Measurements from ENCODE around the gene IRGQ.

The IRGQ gene

GRCh38 chr19:43624933-43625332 lies 29.0 kb upstream of the IRGQ start:
- no peak overlapping the region for H3K4me3 ChIP-seq (ENCODE audit: insufficient read length, low read depth)
- no peaks in the 10 kb centered on the region for H3K4me1 ChIP-seq (ENCODE audit: insufficient read depth, insufficient read length)
- H3K9me3 ChIP-seq (ENCODE audit: insufficient read depth, low read length): no peaks in the 10 kb centered on the region
- no peaks in the 10 kb centered on the region for H3K27me3 ChIP-seq (ENCODE audit: insufficient read depth, insufficient read length)
- no peak overlapping the region for H3K9ac ChIP-seq (ENCODE audit: insufficient read length, low read depth)
- TF ChIP-seq YY1 (IDR thresholded peaks at IDR 0.05; ENCODE audit: insufficient read depth, insufficient read length) (no peak), SUZ12 (IDR thresholded peaks at IDR 0.05; ENCODE audit: extremely low read depth, insufficient read depth, insufficient read length) (no peak), ZNF274 (IDR thresholded peaks at IDR 0.05; ENCODE audit: low read depth, low read length) (no peak)
- DNase-seq (ENCODE audit: low read depth, low spot score): peak; percentile 56
- H3K36me3 ChIP-seq (ENCODE audit: insufficient read depth, insufficient read length, low read length): peaks cover 29% of the 10 kb centered on the region

DNA sequence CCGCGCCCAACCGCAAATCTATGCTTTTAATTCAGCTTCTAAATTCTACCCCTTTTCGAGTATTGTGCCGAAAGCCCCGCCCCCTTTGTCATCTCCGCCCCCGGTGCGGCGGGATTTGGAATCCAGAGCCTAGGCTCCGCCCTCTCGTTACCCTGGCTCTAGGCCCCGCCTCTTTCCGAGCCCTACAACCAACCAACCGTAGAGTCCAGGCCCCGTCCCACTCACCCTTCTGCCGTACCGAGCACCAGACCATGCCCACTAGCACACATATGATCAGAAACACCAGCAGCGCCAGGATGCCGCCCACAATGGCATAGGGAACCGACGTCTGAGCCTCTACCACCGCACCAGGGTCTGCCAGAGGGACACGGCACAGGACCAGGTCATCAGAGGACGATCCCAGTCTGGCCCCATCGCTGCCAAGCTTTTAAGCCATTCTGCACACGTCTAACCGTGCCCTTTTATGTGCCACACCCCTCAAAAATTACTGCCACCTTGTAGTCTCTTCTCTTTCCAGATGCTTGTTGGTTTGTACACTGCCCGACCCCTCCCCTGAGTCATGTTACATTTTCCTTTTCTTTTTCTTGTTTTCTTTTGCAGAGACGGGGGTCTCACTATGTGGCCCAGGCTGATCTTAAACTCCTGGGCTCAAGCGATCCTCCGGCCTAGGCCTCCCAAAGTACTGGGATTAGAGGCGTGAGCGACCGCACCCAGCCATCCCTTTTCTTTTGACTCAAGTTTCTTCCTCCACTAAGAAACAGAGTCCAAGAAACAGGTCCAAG lies 28.1 kb upstream of the IRGQ start:
- H3K9me3 ChIP-seq (ENCODE audit: insufficient read depth, low read length): no peaks in the 10 kb centered on the region
- TF ChIP-seq YY1 (IDR thresholded peaks at IDR 0.05; ENCODE audit: insufficient read depth, insufficient read length): no peak
- TF ChIP-seq SUZ12 (IDR thresholded peaks at IDR 0.05; ENCODE audit: extremely low read depth, insufficient read depth, insufficient read length): no peak
- no peak for TF ChIP-seq ZNF274 (IDR thresholded peaks at IDR 0.05; ENCODE audit: low read depth, low read length)
- H3K27me3 ChIP-seq (ENCODE audit: insufficient read depth, insufficient read length): no peaks in the 10 kb centered on the region
- H3K9ac ChIP-seq (ENCODE audit: insufficient read length, low read depth): no peak overlapping the region
- peaks cover 29% of the 10 kb centered on the region for H3K36me3 ChIP-seq (ENCODE audit: insufficient read depth, insufficient read length, low read length)
- no peak overlapping the region for H3K4me3 ChIP-seq (ENCODE audit: insufficient read length, low read depth)
- DNase-seq (ENCODE audit: low read depth, low spot score): no peak
- no peaks in the 10 kb centered on the region for H3K4me1 ChIP-seq (ENCODE audit: insufficient read depth, insufficient read length)

DNA sequence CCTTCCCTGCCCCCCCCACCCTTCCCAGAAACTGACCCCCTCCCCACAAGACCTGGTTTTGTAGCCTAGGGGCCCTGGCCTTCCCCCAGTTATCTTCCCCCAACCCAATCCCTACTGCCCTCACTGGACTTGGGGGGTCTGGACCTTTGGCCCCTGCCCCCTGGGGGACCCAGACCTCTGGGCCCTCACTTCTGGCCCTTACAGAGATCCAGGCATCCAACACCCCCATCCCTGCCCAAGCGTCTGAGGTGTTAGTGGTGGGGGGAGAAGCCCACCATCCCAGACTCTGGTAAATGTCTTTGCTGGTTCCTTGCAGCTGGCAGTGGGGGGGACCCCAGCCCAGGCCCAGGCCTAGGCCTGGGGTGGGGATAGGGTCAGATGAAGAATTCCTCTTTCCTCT lies 27.0 kb upstream of the IRGQ start:
- H3K4me3 ChIP-seq (ENCODE audit: insufficient read length, low read depth): no peak overlapping the region
- no peaks in the 10 kb centered on the region for H3K4me1 ChIP-seq (ENCODE audit: insufficient read depth, insufficient read length)
- TF ChIP-seq YY1 (IDR thresholded peaks at IDR 0.05; ENCODE audit: insufficient read depth, insufficient read length) (no peak), ZNF274 (IDR thresholded peaks at IDR 0.05; ENCODE audit: low read depth, low read length) (no peak), SUZ12 (IDR thresholded peaks at IDR 0.05; ENCODE audit: extremely low read depth, insufficient read depth, insufficient read length) (no peak)
- peaks cover 29% of the 10 kb centered on the region for H3K36me3 ChIP-seq (ENCODE audit: insufficient read depth, insufficient read length, low read length)
- no peak overlapping the region for H3K9ac ChIP-seq (ENCODE audit: insufficient read length, low read depth)
- DNase-seq (ENCODE audit: low read depth, low spot score): no peak
- no peaks in the 10 kb centered on the region for H3K27me3 ChIP-seq (ENCODE audit: insufficient read depth, insufficient read length)
- H3K9me3 ChIP-seq (ENCODE audit: insufficient read depth, low read length): no peaks in the 10 kb centered on the region

DNA sequence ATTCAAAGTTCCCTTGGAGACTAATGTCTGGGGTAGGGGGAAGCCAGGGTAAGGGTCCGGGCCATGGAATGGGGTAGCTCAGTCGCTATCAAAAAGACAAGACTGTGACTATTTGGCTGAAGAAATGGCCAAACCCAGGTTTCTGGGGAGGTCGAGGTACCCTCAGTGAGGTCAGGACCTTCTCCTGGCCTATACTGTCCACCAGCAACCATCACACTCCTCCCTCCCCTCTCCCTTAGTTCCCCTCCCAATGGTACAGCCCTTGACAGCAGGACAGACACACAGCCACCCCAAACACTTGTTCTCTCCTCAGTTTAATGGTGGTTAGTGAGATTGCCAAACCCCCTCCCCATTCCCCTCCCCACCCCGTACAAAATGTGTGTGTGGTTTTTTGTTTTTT lies 26.1 kb upstream of the IRGQ start:
- H3K27me3 ChIP-seq (ENCODE audit: insufficient read depth, insufficient read length): no peaks in the 10 kb centered on the region
- H3K4me3 ChIP-seq (ENCODE audit: insufficient read length, low read depth): no peak overlapping the region
- H3K4me1 ChIP-seq (ENCODE audit: insufficient read depth, insufficient read length): no peaks in the 10 kb centered on the region
- H3K36me3 ChIP-seq (ENCODE audit: insufficient read depth, insufficient read length, low read length): peaks cover 26% of the 10 kb centered on the region
- H3K9ac ChIP-seq (ENCODE audit: insufficient read length, low read depth): no peak overlapping the region
- no peaks in the 10 kb centered on the region for H3K9me3 ChIP-seq (ENCODE audit: insufficient read depth, low read length)
- no peak for DNase-seq (ENCODE audit: low read depth, low spot score)
- TF ChIP-seq ZNF274 (IDR thresholded peaks at IDR 0.05; ENCODE audit: low read depth, low read length): no peak
- no peak for TF ChIP-seq YY1 (IDR thresholded peaks at IDR 0.05; ENCODE audit: insufficient read depth, insufficient read length)
- no peak for TF ChIP-seq SUZ12 (IDR thresholded peaks at IDR 0.05; ENCODE audit: extremely low read depth, insufficient read depth, insufficient read length)

DNA sequence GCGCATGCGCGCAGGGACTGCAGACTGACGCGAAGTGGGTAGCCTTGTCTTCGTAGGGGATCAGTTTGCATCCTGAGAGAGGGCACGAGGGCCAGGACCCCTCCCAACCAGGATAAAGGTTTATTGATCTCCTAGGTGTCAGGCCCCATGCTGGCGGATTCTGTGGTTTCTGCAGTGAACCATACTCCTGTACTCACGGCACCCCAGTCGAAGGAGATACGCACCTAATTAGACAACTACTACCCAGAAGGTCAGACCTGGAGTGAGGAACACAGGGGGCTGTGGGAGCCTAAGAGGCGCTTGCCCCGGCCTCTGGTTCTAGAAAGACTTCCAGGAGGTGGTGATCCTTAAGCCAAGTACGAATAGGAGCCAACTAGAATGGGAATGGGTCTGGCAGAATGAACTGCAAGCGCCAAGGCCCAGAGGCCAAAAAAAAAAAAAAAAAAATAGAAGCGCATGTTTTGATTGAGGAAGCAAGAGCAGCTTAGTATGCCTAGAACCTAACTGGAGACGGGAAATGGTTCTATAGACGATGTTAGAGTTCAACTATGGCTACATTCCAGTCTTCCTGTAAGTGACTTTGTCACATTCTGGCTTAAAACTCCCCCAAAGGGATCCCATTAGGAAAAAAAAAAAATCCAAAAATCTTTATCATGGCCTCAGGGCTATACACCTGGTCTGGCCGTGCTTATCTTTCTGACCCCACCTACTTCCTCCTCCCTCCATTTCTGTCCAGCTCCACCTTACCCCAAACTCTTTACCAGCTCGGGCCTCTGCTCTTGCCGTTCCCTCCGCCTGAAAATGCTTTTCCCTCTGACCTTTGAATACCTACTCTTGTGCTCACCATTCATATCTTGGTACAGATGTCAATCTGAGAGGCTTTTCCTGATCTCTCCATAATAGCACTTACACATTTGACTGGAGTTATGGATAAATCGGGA lies 24.4 kb upstream of the IRGQ start:
- Histone ChIP-seq H3K4me3 (ENCODE audit: insufficient read length, low read depth) (no peak overlapping the region), H3K36me3 (ENCODE audit: insufficient read depth, insufficient read length, low read length) (peaks cover 14% of the 10 kb centered on the region), H3K9ac (ENCODE audit: insufficient read length, low read depth) (peak overlapping the region; percentile 51), H3K27me3 (ENCODE audit: insufficient read depth, insufficient read length) (no peaks in the 10 kb centered on the region), H3K4me1 (ENCODE audit: insufficient read depth, insufficient read length) (no peaks in the 10 kb centered on the region), H3K9me3 (ENCODE audit: insufficient read depth, low read length) (no peaks in the 10 kb centered on the region)
- TF ChIP-seq SUZ12 (IDR thresholded peaks at IDR 0.05; ENCODE audit: extremely low read depth, insufficient read depth, insufficient read length) (no peak), ZNF274 (IDR thresholded peaks at IDR 0.05; ENCODE audit: low read depth, low read length) (no peak)
- no peak for DNase-seq (ENCODE audit: low read depth, low spot score)

DNA sequence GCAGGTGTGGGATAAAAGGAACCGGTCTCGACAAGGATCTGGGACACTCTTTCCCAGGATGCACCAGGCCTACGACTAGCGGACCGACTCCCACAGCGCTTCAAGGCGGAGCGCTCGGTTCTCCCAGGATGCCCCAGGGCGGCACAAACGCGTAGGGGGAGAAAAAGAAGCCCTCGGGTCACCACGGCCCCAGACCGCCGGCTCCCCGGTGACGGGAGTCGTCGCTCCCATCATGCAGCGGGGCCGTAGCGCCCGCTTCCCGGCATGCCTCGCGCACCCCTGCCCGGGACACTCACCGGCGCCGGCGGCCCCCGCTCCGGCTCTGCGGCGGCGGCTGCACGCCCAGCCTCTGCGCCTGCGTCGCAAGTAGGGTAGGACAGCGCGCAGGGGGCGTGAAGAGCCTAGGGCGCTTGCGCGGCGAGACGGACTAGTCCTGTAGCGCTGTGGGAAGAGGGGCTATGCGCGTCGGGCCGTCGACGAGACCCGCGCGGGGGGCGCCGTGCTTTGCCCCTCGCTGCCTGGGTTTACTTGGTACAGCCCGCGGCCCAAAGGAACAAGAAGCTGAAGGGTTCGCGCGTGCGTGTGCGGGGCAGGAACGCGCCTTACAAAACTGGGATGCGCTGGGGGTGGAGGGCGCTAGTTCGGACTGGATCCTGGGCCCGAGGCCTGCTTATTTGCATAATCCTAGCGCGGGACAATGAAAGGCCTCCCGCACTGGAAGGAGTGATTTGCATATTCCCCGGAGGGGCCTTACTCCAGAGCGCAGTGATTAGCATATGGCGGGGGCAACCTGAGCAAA lies 23.5 kb upstream of the IRGQ start, which contains the start of gene ZNF428:
Gene ZNF428 (minus strand): TSS at position 368 of the 799 bp plus-strand sequence. CDS start 5,325 bp downstream, outside the sequence.
- H3K9me3 ChIP-seq (ENCODE audit: insufficient read depth, low read length): no peaks in the 10 kb centered on the region
- H3K27me3 ChIP-seq (ENCODE audit: insufficient read depth, insufficient read length): no peaks in the 10 kb centered on the region
- DNase-seq (ENCODE audit: low read depth, low spot score): peak; percentile 85
- no peaks in the 10 kb centered on the region for H3K4me1 ChIP-seq (ENCODE audit: insufficient read depth, insufficient read length)
- peak within 1 kb of the TSS; percentile 75 for H3K9ac ChIP-seq (ENCODE audit: insufficient read length, low read depth)
- H3K4me3 ChIP-seq (ENCODE audit: insufficient read length, low read depth): peak within 1 kb of the TSS; percentile 73
- H3K36me3 ChIP-seq (ENCODE audit: insufficient read depth, insufficient read length, low read length): peaks cover 11% of the 10 kb centered on the region
- no peak for TF ChIP-seq YY1 (IDR thresholded peaks at IDR 0.05; ENCODE audit: insufficient read depth, insufficient read length)
- TF ChIP-seq SUZ12 (IDR thresholded peaks at IDR 0.05; ENCODE audit: extremely low read depth, insufficient read depth, insufficient read length): no peak
- TF ChIP-seq ZNF274 (IDR thresholded peaks at IDR 0.05; ENCODE audit: low read depth, low read length): no peak

Data from NT2/D1 (cell line).